ENCODE measurements around the gene MAPRE2. TPM values are rescaled to one million over a fixed set of nuclear protein-coding genes. Genes with fewer than 3 reads are reported as not detected.

MAPRE2 gene
- total and polyA plus RNA-seq, 2 donors (not counting 1 experiment from before 2014, with no cell fraction given) = 18.5 to 88.1 TPM

- Histone ChIP-seq H3K4me3 (replicated peaks in 1 of 4; ENCODE audit: control extremely low read depth in 1 of 4, insufficient read depth in 1 of 4, low read depth in 3 of 4, low read length in 4 of 4) (no peak overlapping the region), H3K4me2 (ENCODE audit: extremely low read depth, insufficient read depth, low read length) (peak overlapping the region; percentile 15), H2AFZ (ENCODE audit: low read length) (no peak overlapping the region), H3K79me2 (ENCODE audit: control insufficient read depth, insufficient read depth, low read length) (no peaks in the 10 kb centered on the region), H3K27ac (ENCODE audit: insufficient read depth, low read length) (no peak overlapping the region), H3K36me3 (ENCODE audit: control insufficient read depth, insufficient read depth, low read length) (no peaks in the 10 kb centered on the region), H3K9me3 (ENCODE audit: control insufficient read depth, insufficient read depth, low read depth, low read length) (no peaks in the 10 kb centered on the region), H3K9ac (ENCODE audit: insufficient read depth, low read length) (no peak overlapping the region), H4K20me1 (ENCODE audit: control insufficient read depth, extremely low read depth, insufficient read depth, low read length) (no peaks in the 10 kb centered on the region), H3K4me1 (ENCODE audit: control insufficient read depth, extremely low read depth, insufficient read depth, low read length) (no peaks in the 10 kb centered on the region), H3K27me3 (ENCODE audit: control insufficient read depth, insufficient read depth, low read length) (no peaks in the 10 kb centered on the region)
- TF ChIP-seq EZH2 (IDR thresholded peaks at IDR 0.05; ENCODE audit: low read length, missing control alignments) = no peak
- TF ChIP-seq CTCF (conservative IDR thresholded peaks at IDR 0.05 in 1 of 2, IDR thresholded peaks at IDR 0.05 in 1 of 2; ENCODE audit: low read depth in 1 of 2, low read length in 2 of 2) = no peak
- DNase-seq (ENCODE audit: low read depth in 2 of 2) = peak; percentile 77 to 90
Observed at GRCh38 chr18:35178260-35178659, 137.0 kb downstream of the MAPRE2 start.

- H3K79me2 ChIP-seq (ENCODE audit: control insufficient read depth, insufficient read depth, low read length) = no peaks in the 10 kb centered on the region
- no peak for TF ChIP-seq EZH2 (IDR thresholded peaks at IDR 0.05; ENCODE audit: low read length, missing control alignments)
- no peak for TF ChIP-seq CTCF (conservative IDR thresholded peaks at IDR 0.05 in 1 of 2, IDR thresholded peaks at IDR 0.05 in 1 of 2; ENCODE audit: low read depth in 1 of 2, low read length in 2 of 2)
- H3K4me2 ChIP-seq (ENCODE audit: extremely low read depth, insufficient read depth, low read length) = no peak overlapping the region
- no peak overlapping the region for H3K4me3 ChIP-seq (replicated peaks in 1 of 4; ENCODE audit: control extremely low read depth in 1 of 4, insufficient read depth in 1 of 4, low read depth in 3 of 4, low read length in 4 of 4)
- H3K36me3 ChIP-seq (ENCODE audit: control insufficient read depth, insufficient read depth, low read length) = no peaks in the 10 kb centered on the region
- H2AFZ ChIP-seq (ENCODE audit: low read length) = no peak overlapping the region
- H3K27ac ChIP-seq (ENCODE audit: insufficient read depth, low read length) = no peak overlapping the region
- no peaks in the 10 kb centered on the region for H3K4me1 ChIP-seq (ENCODE audit: control insufficient read depth, extremely low read depth, insufficient read depth, low read length)
- peaks cover 2% of the 10 kb centered on the region for H3K27me3 ChIP-seq (ENCODE audit: control insufficient read depth, insufficient read depth, low read length)
- H3K9me3 ChIP-seq (ENCODE audit: control insufficient read depth, insufficient read depth, low read depth, low read length) = no peaks in the 10 kb centered on the region
- no peak for DNase-seq (ENCODE audit: low read depth in 2 of 2)
- no peaks in the 10 kb centered on the region for H4K20me1 ChIP-seq (ENCODE audit: control insufficient read depth, extremely low read depth, insufficient read depth, low read length)
- H3K9ac ChIP-seq (ENCODE audit: insufficient read depth, low read length) = no peak overlapping the region
Observed at GRCh38 chr18:35179906-35180305, 138.7 kb downstream of the MAPRE2 start.

- no peak for DNase-seq (ENCODE audit: low read depth in 2 of 2)
- Histone ChIP-seq H4K20me1 (ENCODE audit: control insufficient read depth, extremely low read depth, insufficient read depth, low read length) (no peaks in the 10 kb centered on the region), H3K4me3 (replicated peaks in 1 of 4; ENCODE audit: control extremely low read depth in 1 of 4, insufficient read depth in 1 of 4, low read depth in 3 of 4, low read length in 4 of 4) (no peak overlapping the region), H3K4me1 (ENCODE audit: control insufficient read depth, extremely low read depth, insufficient read depth, low read length) (no peaks in the 10 kb centered on the region), H3K36me3 (ENCODE audit: control insufficient read depth, insufficient read depth, low read length) (no peaks in the 10 kb centered on the region), H3K79me2 (ENCODE audit: control insufficient read depth, insufficient read depth, low read length) (no peaks in the 10 kb centered on the region), H3K4me2 (ENCODE audit: extremely low read depth, insufficient read depth, low read length) (no peak overlapping the region), H3K27me3 (ENCODE audit: control insufficient read depth, insufficient read depth, low read length) (peaks cover 2% of the 10 kb centered on the region), H2AFZ (ENCODE audit: low read length) (no peak overlapping the region), H3K9me3 (ENCODE audit: control insufficient read depth, insufficient read depth, low read depth, low read length) (no peaks in the 10 kb centered on the region), H3K9ac (ENCODE audit: insufficient read depth, low read length) (no peak overlapping the region), H3K27ac (ENCODE audit: insufficient read depth, low read length) (no peak overlapping the region)
- no peak for TF ChIP-seq CTCF (conservative IDR thresholded peaks at IDR 0.05 in 1 of 2, IDR thresholded peaks at IDR 0.05 in 1 of 2; ENCODE audit: low read depth in 1 of 2, low read length in 2 of 2)
- TF ChIP-seq EZH2 (IDR thresholded peaks at IDR 0.05; ENCODE audit: low read length, missing control alignments) = no peak
Observed at GRCh38 chr18:35180455-35180854, 139.2 kb downstream of the MAPRE2 start.
